Medulla oblongata (tissue), 1 donor: Measurements from ENCODE around the gene DCAF8.

Source experiments
- DNase-seq: peaks from one replicate; pipeline ENCODE4 v3.0.0-alpha.2; 2015; ENCODE audit errors: extremely low spot score

DCAF8 gene

GRCh38 chr1:160171354-160171753 lies 91.0 kb downstream of the DCAF8 start:
- no peak for DNase-seq

GRCh38 chr1:160169553-160170399 lies 92.6 kb downstream of the DCAF8 start:
- no peak for DNase-seq

GRCh38 chr1:160168609-160169369 lies 93.6 kb downstream of the DCAF8 start:
- peak; percentile 40 for DNase-seq

- DNase-seq, result no peak
These were observed 94.3 kb downstream of the DCAF8 start for GRCh38 chr1:160168016-160168415.

GRCh38 chr1:160167580-160167979 lies 94.8 kb downstream of the DCAF8 start:
- no peak for DNase-seq

GRCh38 chr1:160167056-160167455 lies 95.3 kb downstream of the DCAF8 start:
- no peak for DNase-seq

GRCh38 chr1:160166166-160166868 lies 96.0 kb downstream of the DCAF8 start:
- no peak for DNase-seq
